ENCODE data around the gene PTPRA. TPM values are rescaled to one million over a fixed set of nuclear protein-coding genes. Genes with fewer than 3 reads are reported as not detected.

Gene PTPRA
- total RNA-seq, 1 donor from 2014 or later, result 43.6 TPM

DNA sequence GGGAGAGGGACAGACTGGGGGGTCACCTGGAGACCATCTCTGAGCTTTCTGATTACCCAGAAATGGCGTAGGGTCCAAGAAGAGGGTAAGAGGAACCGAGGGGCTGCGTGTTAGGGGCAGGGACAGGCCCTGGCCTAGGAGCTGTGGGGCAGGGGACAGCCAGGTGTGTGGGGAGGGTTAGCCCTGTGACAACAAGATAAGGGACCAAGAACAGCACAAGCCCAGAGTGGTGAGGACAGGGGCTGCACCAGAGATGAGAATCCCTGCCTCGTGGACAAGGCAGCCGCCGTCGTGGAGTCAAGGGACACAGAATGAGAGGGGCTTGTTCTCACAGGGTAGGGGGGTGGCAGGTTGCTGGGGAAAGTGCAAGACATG lies 211.7 kb downstream of the PTPRA start:
- Mint-ChIP-seq H3K4me1 (peaks cover 17% of the 10 kb centered on the region), H3K9me3 (no peaks in the 10 kb centered on the region), H3K27me3 (peaks cover 50% of the 10 kb centered on the region), H3K36me3 (ENCODE audit: low read depth) (no peaks in the 10 kb centered on the region), H3K4me3 (no peak overlapping the region), H3K27ac (no peak overlapping the region)
- ChIA-PET POLR2A (no interaction called here), CTCF (no interaction called here)
- DNase-seq, result no peak
- intact Hi-C loops (cut with micrococcal nuclease), result no loop called here
- ATAC-seq (ENCODE audit: low read depth), result no peak
- TF ChIP-seq, protein P1, sequence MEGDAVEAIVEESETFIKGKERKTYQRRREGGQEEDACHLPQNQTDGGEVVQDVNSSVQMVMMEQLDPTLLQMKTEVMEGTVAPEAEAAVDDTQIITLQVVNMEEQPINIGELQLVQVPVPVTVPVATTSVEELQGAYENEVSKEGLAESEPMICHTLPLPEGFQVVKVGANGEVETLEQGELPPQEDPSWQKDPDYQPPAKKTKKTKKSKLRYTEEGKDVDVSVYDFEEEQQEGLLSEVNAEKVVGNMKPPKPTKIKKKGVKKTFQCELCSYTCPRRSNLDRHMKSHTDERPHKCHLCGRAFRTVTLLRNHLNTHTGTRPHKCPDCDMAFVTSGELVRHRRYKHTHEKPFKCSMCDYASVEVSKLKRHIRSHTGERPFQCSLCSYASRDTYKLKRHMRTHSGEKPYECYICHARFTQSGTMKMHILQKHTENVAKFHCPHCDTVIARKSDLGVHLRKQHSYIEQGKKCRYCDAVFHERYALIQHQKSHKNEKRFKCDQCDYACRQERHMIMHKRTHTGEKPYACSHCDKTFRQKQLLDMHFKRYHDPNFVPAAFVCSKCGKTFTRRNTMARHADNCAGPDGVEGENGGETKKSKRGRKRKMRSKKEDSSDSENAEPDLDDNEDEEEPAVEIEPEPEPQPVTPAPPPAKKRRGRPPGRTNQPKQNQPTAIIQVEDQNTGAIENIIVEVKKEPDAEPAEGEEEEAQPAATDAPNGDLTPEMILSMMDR (IDR thresholded peaks at IDR 0.05), result no peak

DNA sequence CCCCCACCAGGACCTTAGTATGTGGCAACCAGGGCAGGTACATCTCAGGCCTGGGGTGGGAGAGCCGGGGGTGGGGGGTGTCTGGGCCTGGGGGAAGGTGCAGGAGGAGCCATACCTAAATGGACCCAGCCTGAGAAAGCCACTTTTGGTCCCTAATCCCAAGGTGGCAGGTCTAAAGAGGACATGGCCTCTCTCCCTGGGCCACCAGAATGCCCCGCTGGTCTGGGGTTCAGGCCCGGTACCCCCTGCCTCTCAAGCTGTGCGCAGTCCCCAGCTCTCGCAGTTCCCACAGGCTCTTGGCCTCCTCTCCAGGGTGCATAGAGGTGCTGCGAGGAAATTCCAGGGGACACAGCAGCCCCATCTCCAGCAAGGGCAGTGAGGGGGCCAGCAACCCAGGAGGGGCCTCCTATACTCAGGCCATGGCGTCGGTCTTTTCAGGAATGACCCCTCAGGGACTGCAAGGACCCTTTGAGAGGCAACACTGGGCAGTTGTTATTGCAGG lies 212.3 kb downstream of the PTPRA start:
- peaks cover 18% of the 10 kb centered on the region for H3K4me1 Mint-ChIP-seq
- intact Hi-C loops (cut with micrococcal nuclease), result no loop called here
- H3K4me3 Mint-ChIP-seq, result no peak overlapping the region
- no peaks in the 10 kb centered on the region for H3K9me3 Mint-ChIP-seq
- TF ChIP-seq, protein P1 (IDR thresholded peaks at IDR 0.05), result no peak
- ChIA-PET CTCF (no interaction called here), POLR2A (no interaction called here)
- ATAC-seq (ENCODE audit: low read depth), result no peak
- no peak for DNase-seq
- H3K27ac Mint-ChIP-seq, result no peak overlapping the region
- peaks cover 48% of the 10 kb centered on the region for H3K27me3 Mint-ChIP-seq
- no peaks in the 10 kb centered on the region for H3K36me3 Mint-ChIP-seq (ENCODE audit: low read depth)

DNA sequence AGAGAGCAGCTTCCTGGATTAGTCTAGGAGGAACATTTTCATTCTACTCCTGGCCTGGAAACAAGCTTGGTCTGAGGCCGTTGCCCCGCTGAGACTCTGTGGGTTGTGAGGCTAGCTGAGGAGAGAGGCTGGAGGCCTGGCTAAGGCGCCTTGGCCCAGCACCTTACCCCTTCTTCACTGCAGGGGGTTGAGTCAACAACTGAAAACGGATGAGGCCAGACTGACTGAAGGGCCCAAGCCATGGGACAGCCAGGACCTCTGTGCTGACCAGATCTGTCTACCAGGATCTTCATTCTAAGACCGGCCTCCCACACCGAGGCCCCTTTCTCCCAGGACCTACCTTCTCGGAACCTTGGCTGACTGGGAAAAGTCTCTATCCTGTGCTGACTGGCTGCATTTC lies 214.8 kb downstream of the PTPRA start:
- DNase-seq (no peak), ATAC-seq (ENCODE audit: low read depth) (no peak)
- no peaks in the 10 kb centered on the region for H3K9me3 Mint-ChIP-seq
- CTCF ChIA-PET, result no interaction called here
- no peaks in the 10 kb centered on the region for H3K36me3 Mint-ChIP-seq (ENCODE audit: low read depth)
- POLR2A ChIA-PET, result no interaction called here
- peaks cover 38% of the 10 kb centered on the region for H3K27me3 Mint-ChIP-seq
- H3K4me1 Mint-ChIP-seq, result peaks cover 22% of the 10 kb centered on the region
- no peak overlapping the region for H3K27ac Mint-ChIP-seq
- no peak overlapping the region for H3K4me3 Mint-ChIP-seq
- intact Hi-C loops (cut with micrococcal nuclease), result no loop called here
- TF ChIP-seq, protein P1 (IDR thresholded peaks at IDR 0.05), result no peak

Other genes with a start within 250 kb of the PTPRA start
- 327 and 333 TPM in 2 replicates for gene NOP56, start 220.8 kb upstream of the PTPRA start, total RNA-seq
- 121 and 127 TPM in 2 replicates for gene IDH3B, start 209.3 kb upstream of the PTPRA start, total RNA-seq
- gene EBF4, start 180.7 kb upstream of the PTPRA start, total RNA-seq, result 1.6 and 2.4 TPM in 2 replicates
- 8.5 and 9.8 TPM in 2 replicates for gene CPXM1, start 72.9 kb upstream of the PTPRA start, total RNA-seq
- not detected in 2 replicates for gene C20orf141, start 58.5 kb upstream of the PTPRA start, total RNA-seq
- not detected in 2 replicates for gene TMEM239, start 57.1 kb upstream of the PTPRA start, total RNA-seq
- 53.2 and 59.1 TPM in 2 replicates for gene PCED1A, start 32.8 kb upstream of the PTPRA start, total RNA-seq
- gene VPS16, start 32.7 kb upstream of the PTPRA start, total RNA-seq, result 54.7 and 56.9 TPM in 2 replicates
- 0.75 TPM in 1 of 2 replicates, not detected in the other for gene GNRH2, start 170.1 kb downstream of the PTPRA start, total RNA-seq
- gene MRPS26, start 172.6 kb downstream of the PTPRA start, total RNA-seq, result 30.6 and 34.7 TPM in 2 replicates
- not detected in 2 replicates for gene OXT, start 198.1 kb downstream of the PTPRA start, total RNA-seq
- not detected in 2 replicates for gene AVP, start 211.2 kb downstream of the PTPRA start, total RNA-seq

Data from activated B cell treated with CpG ODN at 0.5 μM for 24 hours (primary cell).